HG03175 (cell line): ENCODE measurements around the gene SMCHD1.
"Not testable (repeated sequence)": the region's sequence is repeated elsewhere in the genome, so short reads cannot be mapped to it uniquely, and the experiment has no call there.

Source experiments
- ATAC-seq: cut with Tn5 transposase; IDR thresholded peaks from one replicate; pipeline ENCODE4 v1.9.1; 2021; ENCODE audit warnings: mild to moderate bottlenecking, moderate library complexity; ENCODE audit not compliant: unreplicated experiment

The SMCHD1 gene

DNA sequence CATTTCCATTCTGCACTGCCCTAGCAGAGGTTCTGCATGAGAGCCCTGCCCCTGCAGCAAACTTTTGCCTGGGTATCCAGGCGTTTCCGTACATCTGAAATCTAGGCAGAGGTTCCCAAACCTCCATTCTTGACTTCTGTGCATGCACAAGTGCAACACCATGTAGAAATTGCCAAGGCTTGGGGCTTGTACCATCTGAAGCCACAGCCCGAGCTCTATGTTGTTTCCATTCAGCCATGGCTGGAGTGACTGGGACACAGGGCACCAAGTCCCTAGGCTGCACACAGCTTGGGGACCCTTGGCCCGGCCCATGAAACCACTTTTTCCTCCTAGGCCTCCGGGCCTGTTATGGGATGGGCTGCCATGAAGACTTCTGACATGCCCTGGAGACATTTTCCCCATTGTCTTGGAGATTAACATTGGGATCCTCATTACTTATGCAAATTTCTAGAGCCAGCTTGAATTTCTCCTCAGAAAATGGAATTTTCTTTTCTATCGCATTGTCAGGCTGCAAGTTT is 154.2 kb downstream of the SMCHD1 start:
- not testable (repeated sequence) for ATAC-seq

DNA sequence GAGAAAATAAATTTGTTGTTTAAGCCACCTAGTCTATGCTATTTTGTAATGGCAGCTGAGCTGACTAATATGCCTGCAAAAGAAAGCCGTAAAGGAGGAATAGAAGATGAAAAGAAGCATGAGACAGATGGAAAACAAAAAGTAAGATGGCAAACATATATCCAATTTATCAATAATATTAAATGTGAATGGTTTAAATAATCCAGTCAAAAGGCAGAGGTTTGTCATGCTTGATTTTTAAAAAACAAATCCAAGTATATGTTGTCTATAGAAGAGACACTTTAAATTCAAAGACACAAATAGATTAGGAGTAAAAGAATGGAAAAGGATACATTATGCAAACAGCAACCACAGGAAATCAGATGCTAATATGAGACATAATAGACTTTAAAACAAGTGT is 155.9 kb downstream of the SMCHD1 start:
- ATAC-seq: no peak

DNA sequence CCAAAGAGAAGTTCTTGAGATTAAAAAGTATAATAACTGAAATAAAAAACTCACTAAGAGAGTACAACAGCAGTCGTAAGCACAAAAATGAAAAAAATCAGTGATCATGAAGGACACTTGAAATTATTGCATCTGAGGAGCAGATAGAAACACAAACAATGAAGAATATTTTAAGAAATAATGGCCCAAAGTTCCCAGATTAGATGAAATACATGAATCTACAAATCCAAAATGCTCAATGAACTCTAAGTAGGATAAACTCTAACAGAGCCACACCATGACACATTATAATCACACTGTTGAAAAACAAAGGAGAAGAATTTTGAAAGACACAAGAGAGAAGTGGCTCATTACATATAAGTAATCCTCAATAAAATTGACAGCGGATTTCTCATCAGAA is 159.4 kb downstream of the SMCHD1 start:
- no peak for ATAC-seq

DNA sequence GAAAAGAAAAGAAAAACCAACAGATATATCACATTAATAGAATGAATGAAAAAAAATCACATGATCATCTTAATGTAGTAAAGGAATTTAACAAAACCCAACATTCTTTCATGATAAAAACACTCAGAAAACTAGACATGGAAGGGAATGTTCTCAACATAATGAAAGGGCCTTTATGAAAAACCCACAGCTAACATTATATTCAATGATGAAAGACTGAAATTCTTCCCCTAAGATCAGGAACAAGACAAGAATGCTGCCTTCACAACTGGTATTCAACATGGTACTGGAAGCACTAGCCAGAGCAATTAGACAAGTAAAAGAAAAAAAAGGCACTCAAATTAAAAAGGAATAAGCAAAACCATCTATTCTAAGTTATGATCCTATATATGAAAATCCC is 162.8 kb downstream of the SMCHD1 start:
- ATAC-seq: no peak

DNA sequence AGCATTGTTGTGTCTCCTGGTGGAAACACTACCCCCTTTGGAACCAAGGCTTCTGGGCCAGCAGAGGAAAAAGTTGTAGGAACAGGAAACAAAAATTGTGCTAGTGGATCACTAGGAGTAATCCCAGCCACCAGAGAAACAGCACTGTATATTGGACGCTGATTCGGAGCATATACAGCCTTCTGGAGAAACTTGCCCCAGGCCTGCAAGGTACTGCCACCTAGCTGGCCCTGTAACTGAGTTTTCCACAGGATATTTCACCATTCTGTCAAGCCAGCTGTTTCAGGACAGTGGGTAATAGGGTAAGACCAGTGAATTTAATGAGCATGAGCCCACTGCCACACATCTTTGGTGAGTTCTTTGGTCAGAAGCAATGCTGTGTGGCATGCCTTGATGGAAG is 166.2 kb downstream of the SMCHD1 start:
- no peak for ATAC-seq

DNA sequence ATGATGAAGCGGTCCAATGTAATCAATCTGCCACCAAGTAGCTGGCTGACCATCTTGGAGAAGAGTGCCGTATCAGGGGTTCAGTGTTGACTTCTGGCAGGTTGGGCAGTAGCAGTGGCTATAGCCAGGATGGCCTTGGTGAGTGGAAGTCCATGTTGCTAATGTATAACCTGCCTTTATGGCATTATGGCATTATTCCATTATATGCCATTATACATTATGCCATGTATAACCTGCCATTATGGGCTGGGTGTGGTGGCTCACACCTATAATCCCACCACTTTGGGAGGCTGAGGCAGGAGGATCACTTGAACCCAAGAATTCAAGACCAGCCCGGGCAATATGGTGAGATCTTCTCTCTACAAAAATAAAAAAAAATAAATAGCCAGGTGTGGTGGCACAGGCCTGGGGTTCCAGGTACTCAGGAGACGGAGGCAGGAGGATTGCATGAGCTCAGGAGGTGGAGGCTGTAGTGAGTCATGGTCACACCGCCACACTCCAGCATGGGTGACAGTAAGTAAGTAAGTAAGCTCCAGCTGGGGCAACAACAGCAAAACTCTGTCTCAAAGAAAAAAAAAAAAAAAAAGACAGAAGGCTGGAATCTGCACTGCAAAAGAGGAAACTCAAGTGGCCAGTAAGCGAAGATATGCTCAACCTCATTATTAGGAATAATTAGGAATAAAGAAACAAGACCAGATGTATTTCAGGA is 166.8 kb downstream of the SMCHD1 start:
- ATAC-seq: no peak

DNA sequence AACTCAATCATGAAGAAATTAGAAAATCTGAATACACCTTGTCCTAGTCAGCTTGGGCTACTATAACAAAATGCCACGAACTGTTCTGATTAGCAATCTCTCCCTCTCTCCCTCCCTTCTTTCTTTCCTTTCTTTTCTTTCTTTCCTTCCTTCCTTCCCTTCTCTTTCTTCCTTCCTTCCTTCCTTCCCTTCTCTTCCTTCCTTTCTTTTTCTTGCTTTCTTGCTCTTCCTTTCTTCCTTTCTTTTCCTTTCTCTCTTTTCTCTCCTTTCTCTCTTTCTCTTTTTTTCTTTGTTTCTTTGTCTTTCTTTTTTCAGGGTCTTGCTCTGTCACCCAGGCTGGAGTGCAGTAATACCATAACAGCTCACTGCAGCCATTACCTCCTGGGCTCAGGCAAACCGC is 167.7 kb downstream of the SMCHD1 start:
- no peak for ATAC-seq

DNA sequence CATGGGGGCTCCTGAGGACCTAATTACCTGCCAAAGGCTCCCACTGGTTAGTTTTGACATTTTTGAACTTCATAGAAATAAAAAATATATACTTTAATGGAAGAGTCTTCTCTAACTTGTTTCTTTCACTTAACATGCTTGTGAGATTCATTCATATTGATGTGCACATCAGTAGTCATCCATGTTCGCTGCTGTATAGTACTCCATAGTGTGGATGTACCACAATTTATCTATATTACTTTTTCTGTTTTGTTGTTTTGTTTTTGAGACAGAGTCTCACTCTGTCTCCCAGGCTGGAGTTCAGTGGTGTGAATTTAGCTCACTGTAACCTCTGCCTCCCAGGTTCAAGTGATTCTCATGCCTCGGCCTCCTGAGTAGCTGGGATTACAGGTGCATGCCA is 168.4 kb downstream of the SMCHD1 start:
- ATAC-seq: no peak

DNA sequence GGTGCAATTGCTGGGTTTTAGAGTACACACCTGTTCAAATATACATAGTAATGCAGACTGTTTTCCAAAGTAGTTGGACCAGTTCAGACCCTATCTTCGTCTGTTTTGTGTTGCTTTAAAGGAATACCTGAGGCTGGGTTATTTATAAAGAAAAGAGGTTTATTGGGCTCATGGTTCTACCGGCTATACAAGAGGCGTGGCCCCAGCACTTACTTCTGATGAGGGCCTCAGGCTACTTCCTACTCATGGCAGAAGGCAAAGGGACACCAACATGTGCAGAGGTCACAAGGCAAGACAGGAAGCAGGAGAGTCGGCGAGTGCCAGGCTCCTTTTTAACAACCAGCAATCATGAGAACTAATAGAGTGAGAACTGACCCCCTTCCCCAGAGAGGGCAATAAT is 169.3 kb downstream of the SMCHD1 start:
- ATAC-seq: no peak

DNA sequence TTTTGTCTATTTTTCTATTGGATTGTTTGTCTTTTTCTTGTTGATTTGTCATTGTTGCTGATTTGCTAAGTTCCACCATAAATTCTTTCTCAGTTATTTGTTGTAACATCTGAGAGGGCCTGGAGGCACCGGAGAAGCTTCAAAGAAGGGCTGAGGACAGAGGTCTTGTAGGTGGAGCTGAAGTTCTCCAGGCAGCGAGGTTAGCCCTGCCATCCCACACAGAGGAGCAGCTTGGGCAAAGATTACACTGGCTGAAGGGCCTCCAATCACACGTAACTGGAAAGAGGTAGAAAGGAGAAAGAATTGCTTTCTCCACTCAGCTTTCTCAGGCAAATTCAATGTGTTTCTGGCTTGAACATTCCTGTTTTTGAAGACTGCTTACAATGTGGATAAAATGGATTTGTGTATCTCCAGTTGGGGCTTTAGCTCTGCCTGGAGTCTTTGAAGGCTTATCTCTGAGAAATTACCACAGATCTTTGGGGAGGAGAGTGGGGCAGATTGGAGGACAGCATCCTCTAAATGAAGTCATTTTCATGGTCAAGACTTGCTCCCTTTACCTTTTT is 170.2 kb downstream of the SMCHD1 start:
- no peak for ATAC-seq

DNA sequence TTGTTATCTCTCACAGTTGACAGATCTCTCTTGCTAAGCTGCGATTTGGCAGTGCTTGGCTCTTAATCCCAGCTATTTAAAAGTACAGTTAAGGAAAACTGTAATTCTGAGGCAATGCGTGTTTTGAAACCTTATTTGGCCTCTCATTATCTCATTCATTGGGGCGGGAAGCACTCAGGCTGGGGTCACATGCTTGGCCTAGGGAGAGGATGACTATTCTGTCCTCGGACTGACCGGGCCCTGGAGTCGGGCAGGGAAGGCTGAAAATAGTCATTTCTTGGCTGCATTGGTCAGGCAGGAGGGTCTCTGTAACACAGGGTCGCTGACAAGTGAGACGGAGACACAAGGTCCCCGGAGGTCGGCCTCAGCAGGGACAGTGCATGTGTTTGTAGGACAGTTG is 171.1 kb downstream of the SMCHD1 start:
- ATAC-seq: no peak

DNA sequence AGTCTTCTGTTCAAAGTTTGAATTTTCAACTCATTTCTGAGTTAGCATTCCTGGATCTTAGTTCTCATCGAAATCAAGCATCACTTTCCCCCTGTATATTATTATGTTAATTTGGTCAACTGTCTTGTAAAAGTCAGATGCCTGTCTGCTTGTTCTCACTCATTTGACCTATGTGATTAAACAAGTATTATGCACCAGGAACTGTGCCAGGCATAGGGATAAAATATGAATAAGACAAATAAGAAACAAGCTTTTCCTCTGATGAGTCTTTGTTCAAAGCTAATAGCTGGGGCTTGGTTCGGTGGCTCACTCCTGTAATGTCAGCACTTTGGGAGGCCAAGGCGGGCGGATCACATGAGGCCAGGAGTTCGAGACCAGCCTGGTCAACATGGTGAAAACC is 171.5 kb downstream of the SMCHD1 start:
- no peak for ATAC-seq

DNA sequence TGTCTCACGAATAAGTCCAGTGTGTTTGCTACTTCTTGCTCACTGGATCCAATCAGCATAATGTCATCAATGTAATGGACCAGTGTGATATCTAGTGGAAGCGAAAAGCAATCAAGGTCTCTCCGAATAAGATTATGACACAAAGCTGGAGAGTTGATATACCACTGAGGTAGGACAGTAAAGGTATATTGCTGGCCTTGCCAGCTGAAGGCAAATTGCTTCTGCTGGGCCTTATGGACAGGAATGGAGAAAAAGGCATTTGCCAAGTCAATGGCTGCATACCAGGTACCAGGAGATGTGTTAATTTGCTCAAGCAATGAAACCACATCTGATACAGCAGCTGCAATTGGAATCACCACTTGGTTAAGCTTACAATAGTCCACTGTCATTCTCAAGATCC is 180.6 kb downstream of the SMCHD1 start:
- ATAC-seq: not testable (repeated sequence)

DNA sequence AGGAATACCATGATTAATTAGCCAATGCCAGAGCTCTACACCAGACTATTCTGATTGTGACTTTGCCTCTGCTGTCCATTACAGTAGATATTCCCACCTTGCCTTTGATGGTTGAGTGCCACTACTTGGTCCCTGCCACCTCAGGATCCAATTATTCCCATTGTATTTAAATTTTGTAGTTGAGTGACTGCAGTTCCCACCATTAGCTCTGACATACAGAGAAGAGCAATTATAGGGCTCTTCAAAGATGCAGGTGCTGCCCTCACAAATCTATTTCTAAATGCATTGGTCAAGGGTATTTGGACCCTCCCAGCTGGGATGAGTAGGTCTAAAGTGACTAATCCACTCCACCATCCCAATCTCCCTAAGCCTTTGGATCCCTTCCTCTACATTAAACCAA is 181.8 kb downstream of the SMCHD1 start:
- not testable (repeated sequence) for ATAC-seq

DNA sequence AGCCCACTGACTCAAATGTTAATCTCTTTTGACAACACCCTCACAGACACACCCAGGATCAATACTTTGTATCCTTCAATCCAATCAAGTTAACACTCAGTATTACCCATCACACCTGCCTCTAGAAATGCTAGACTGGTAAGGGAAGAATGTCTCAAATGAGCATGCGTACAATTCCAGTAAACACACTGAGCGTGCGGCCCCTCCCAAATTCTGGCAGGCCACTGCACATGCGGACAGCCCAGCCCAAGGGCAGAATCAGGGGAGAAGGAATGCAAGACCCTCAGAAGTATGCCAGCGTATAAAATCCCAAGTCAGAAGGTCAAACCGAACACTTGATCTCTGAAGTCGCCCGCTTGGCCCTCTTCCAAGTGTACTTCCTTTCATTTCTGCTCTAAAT is 183.7 kb downstream of the SMCHD1 start:
- no peak for ATAC-seq

DNA sequence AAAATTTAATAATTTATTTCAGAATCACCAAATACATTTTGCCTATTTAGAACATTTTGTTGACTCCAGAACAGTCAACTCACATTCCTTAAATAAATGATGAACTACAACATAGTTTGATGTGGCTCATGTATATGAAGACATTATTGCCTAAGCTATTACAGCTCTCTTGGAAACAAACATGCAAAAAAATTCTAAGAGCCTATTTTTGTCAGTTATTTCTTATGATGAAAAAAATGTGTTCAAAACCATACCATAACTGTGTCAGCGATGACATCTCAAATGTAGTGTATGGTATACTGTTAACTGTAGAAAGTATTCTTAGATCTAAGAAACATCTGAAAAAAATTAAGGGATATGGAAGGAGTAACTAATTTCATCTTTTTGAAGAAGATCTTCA is 185.0 kb downstream of the SMCHD1 start:
- no peak for ATAC-seq

DNA sequence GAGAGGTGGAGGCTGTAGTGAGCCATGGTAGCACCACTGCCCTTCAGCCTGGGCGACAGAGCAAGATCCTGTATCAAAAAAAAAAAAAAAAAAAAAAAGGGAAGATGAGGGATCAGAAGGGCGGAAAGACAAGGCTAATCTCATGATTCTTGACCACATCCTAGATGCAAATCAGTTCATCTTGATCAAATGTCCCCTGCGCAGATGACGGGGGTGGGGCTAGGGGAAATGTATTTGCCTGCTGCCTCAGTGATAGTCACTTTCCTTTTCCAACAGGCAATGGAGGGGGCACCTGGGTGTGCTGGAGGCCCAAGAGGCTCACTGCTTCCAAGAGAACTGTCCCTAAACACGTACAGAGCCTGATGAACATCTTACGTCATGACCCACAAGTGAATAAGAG is 187.6 kb downstream of the SMCHD1 start:
- no peak for ATAC-seq

DNA sequence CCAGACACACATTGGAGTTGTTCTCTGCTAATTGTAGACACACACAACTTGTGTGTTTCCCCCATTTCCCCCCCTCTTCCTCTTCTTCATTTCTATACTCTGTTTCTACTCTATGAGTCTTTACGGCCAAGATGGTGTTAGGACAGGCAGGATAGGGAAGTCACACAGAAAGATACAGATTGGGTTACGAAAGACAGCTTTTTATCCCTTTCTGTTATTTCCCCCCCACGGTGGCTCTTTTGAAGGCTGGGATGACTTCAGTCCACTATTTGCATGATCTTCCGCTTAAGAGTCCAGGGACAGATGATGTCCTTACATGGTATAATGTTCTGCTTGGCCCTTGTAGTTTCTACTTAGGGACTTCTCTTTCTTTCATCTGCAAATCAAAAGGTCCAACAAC is 189.6 kb downstream of the SMCHD1 start:
- ATAC-seq: no peak

DNA sequence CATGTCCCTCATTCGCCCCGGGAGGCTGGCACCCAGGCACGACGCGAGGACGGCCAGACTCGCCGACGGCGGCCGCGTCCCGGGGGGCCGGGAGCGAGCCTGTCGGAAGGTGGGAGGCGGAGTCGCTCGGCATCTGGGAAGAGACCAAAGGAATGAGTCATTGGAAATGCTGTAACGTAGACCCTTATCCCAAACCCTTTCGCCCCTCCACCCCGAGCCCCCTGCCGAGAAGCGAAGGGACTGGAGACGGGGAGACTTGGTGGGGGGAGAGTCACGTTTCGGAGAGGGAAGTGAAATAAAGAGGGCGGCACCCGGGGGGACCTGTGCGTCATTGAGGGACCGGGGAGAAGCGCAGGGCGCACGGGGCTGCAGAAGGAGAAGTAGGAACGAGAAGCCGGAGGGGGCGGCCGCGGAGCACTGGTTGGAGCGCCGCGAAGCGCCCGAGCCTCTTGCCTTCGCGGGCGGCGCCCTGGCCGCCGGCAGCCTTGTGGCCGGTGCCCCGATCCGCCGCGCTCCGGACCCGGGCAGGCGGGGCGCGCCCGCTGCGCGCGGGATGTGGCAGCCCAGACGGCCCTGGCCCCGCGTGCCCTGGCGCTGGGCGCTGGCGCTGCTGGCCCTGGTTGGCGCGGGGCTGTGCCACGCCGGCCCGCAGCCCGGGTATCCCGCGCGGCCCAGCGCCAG is 191.2 kb downstream of the SMCHD1 start, which contains the start of gene EMILIN2:
Gene EMILIN2, plus strand, starts transcription at position 371 of the 681 bp plus-strand sequence. Its CDS starts 183 bp downstream, at position 554.
- ATAC-seq: no peak

DNA sequence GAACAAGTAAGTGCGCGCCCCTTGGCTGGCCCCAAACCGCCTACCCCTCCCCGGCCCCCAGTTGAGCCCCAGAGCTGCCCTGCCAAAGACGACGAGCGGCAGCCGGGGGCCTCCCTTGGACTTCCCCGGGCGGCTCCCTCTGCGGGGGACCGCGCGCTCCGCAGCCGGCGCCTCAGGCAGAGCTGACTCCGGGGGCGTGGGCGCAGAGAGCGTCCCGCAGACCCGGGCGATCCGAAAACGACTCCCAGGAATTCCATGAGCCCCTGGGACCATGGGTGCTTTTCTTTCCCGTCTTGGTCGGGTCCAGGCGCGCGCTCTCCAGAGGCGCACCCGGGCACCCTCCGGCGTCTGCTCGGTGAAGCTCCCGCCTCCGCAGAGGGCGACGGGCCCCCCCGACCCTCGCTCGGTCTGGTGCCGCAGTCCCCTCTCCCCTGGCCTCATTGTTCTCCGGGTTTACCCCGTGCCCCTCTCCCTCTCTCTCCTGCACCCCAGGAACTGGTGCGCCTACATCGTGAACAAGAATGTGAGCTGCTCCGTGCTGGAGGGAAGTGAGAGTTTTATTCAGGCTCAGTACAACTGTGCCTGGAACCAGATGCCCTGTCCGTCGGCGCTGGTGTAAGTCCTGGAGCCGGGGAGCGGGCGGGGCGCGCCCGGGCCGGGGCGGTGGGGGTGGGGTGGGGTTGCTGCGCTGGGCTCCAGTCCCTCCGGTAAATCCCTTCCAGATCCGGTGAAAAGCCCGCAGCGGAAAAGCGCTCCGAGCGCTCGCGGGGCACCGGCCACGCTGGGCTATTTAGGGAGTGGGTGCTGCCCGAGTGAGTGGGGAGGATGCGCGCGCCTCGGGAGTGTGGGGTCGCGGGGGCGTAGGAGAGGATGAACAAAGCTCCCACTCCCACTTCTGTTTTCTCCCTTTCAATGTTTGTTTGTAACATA is 192.1 kb downstream of the SMCHD1 start:
- no peak for ATAC-seq
